AG09309 (cell line): Measurements from ENCODE around the gene GLRX5.

Experiments
- DNase-seq: peaks from one replicate; pipeline ENCODE4 v3.0.0-alpha.2; 2010; ENCODE audit warnings: low read depth
- H3K4me3 ChIP-seq: 2 replicates; pipeline ENCODE4 v1.5.1; 2011; ENCODE audit warnings: mild to moderate bottlenecking, low read depth, low read length, moderate library complexity; ENCODE audit not compliant: control insufficient read depth
- CTCF ChIP-seq: IDR thresholded peaks from 2 replicates; pipeline ENCODE4 v1.5.1; 2011; ENCODE audit warnings: mild to moderate bottlenecking, low read depth, low read length, inconsistent platforms; ENCODE audit not compliant: insufficient read depth, control insufficient read depth; ENCODE audit errors: missing control alignments

The GLRX5 gene

GRCh38 chr14:95534299-95535225, at the start of gene GLRX5:
GLRX5 (plus strand) TSS chr14:95535050; CDS start chr14:95535090, 40 bp downstream.
- no peak for TF ChIP-seq CTCF
- peak; percentile 100 for DNase-seq

GRCh38 chr14:95485222-95485819, 49.5 kb upstream of the GLRX5 start:
- H3K4me3 ChIP-seq: no peak overlapping the region
- DNase-seq: no peak
- no peak for TF ChIP-seq CTCF

More at GRCh38 chr14:95534299-95535225, at the start of gene GLRX5:
- peak within 1 kb of the TSS; percentile 70 for H3K4me3 ChIP-seq

- DNase-seq: no peak
- no peak for TF ChIP-seq CTCF
- no peak overlapping the region for H3K4me3 ChIP-seq
Observed at GRCh38 chr14:95486875-95487668, 47.8 kb upstream of the GLRX5 start.

DNA sequence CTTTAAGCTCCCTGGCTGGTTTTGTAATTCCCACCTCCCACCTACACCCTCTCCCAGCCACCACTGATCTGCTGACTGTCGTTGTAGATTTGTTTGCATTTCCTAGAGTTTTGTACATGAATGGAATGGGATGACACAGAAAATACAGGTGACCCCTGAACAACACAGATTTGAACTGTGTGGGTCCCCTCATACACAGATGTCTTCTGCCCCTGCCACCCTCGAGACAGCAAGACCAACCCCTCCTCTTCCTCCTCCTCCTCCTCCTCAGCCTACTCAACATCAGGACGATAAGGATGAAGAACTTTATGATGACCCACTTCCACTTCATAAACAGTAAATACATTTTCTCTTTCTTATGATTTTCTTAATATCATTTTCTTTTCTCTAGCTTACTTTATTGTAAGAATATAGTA, 47.2 kb upstream of the GLRX5 start:
- no peak for TF ChIP-seq CTCF
- no peak for DNase-seq
- H3K4me3 ChIP-seq: no peak overlapping the region

- DNase-seq: no peak
- H3K4me3 ChIP-seq: no peak overlapping the region
- TF ChIP-seq CTCF: no peak
Observed at GRCh38 chr14:95488376-95489213, 46.3 kb upstream of the GLRX5 start.
